GM18873 (cell line): ENCODE data around the gene COX19.
"Not testable (repeated sequence)": the region's sequence is repeated elsewhere in the genome, so short reads cannot be mapped to it uniquely, and the experiment has no call there.

ENCODE experiments used
- ATAC-seq: cut with Tn5 transposase; IDR thresholded peaks from one replicate; pipeline ENCODE4 v1.9.1; 2021; ENCODE audit warnings: mild to moderate bottlenecking, moderate library complexity, moderate number of reproducible peaks; ENCODE audit not compliant: unreplicated experiment, low FRiP score

The COX19 gene

GRCh38 chr7:949021-949934 lies 26.1 kb downstream of the COX19 start:
- ATAC-seq: no peak

- no peak for ATAC-seq
These were observed 27.7 kb downstream of the COX19 start for GRCh38 chr7:947391-948210.

GRCh38 chr7:946256-946996 lies 28.9 kb downstream of the COX19 start:
- no peak for ATAC-seq

GRCh38 chr7:945556-946255 lies 29.6 kb downstream of the COX19 start:
- ATAC-seq: no peak

- no peak for ATAC-seq
These were observed 30.2 kb downstream of the COX19 start for GRCh38 chr7:945147-945555.

GRCh38 chr7:944744-945143 lies 30.6 kb downstream of the COX19 start:
- ATAC-seq: no peak

- not testable (repeated sequence) for ATAC-seq
These were observed 31.6 kb downstream of the COX19 start for GRCh38 chr7:943793-944192.

- ATAC-seq: no peak
These were observed 34.5 kb downstream of the COX19 start for GRCh38 chr7:940599-941408.

GRCh38 chr7:939843-940242 lies 35.5 kb downstream of the COX19 start:
- no peak for ATAC-seq

- ATAC-seq: no peak
These were observed 36.7 kb downstream of the COX19 start for GRCh38 chr7:938546-939185.

GRCh38 chr7:937856-938484 lies 37.4 kb downstream of the COX19 start:
- ATAC-seq: no peak

- peak; percentile 76 for ATAC-seq
These were observed 38.8 kb downstream of the COX19 start for GRCh38 chr7:936386-937054.

- no peak for ATAC-seq
These were observed 39.4 kb downstream of the COX19 start for GRCh38 chr7:935874-936385.

GRCh38 chr7:935164-935873 lies 40.0 kb downstream of the COX19 start:
- ATAC-seq: no peak

- ATAC-seq: no peak
These were observed 40.7 kb downstream of the COX19 start for GRCh38 chr7:934469-935163.

- no peak for ATAC-seq
These were observed 42.7 kb downstream of the COX19 start for GRCh38 chr7:932651-932975.
